Femur (tissue), 1 donor: ENCODE data around the gene MAPK8.
"Not testable (repeated sequence)": the region's sequence is repeated elsewhere in the genome, so short reads cannot be mapped to it uniquely, and the experiment has no call there.

Experiments
- DNase-seq: peaks from one replicate; pipeline ENCODE4 v3.0.0-alpha.2; 2017

The MAPK8 gene

GRCh38 chr10:48336978-48337599 is 30.6 kb downstream of the MAPK8 start:
- DNase-seq, result no peak

- DNase-seq, result no peak
Measured at GRCh38 chr10:48340734-48341133, 34.3 kb downstream of the MAPK8 start.

- no peak for DNase-seq
Measured at GRCh38 chr10:48343106-48343505, 36.6 kb downstream of the MAPK8 start.

GRCh38 chr10:48343921-48344598 is 37.6 kb downstream of the MAPK8 start:
- no peak for DNase-seq

- not testable (repeated sequence) for DNase-seq
Measured at GRCh38 chr10:48346248-48346647, 39.8 kb downstream of the MAPK8 start.

- DNase-seq, result not testable (repeated sequence)
Measured at GRCh38 chr10:48347539-48347938, 41.1 kb downstream of the MAPK8 start.

- not testable (repeated sequence) for DNase-seq
Measured at GRCh38 chr10:48347943-48348342, 41.5 kb downstream of the MAPK8 start.

- no peak for DNase-seq
Measured at GRCh38 chr10:48353246-48353645, 46.8 kb downstream of the MAPK8 start.

- no peak for DNase-seq
Measured at GRCh38 chr10:48357631-48358030, 51.2 kb downstream of the MAPK8 start.

- DNase-seq, result no peak
Measured at GRCh38 chr10:48358162-48358561, 51.7 kb downstream of the MAPK8 start.

GRCh38 chr10:48358838-48359237 is 52.4 kb downstream of the MAPK8 start:
- no peak for DNase-seq

GRCh38 chr10:48361176-48361575 is 54.7 kb downstream of the MAPK8 start:
- no peak for DNase-seq

- peak; percentile 60 for DNase-seq
Measured at GRCh38 chr10:48363617-48364355, 57.3 kb downstream of the MAPK8 start.

- no peak for DNase-seq
Measured at GRCh38 chr10:48364659-48365405, 58.4 kb downstream of the MAPK8 start.

GRCh38 chr10:48365668-48366067 is 59.2 kb downstream of the MAPK8 start:
- no peak for DNase-seq

- DNase-seq, result no peak
Measured at GRCh38 chr10:48366261-48366660, 59.8 kb downstream of the MAPK8 start.

GRCh38 chr10:48369501-48369900 is 63.0 kb downstream of the MAPK8 start:
- no peak for DNase-seq

- DNase-seq, result no peak
Measured at GRCh38 chr10:48377751-48378530, 71.5 kb downstream of the MAPK8 start.

- DNase-seq, result no peak
Measured at GRCh38 chr10:48378675-48379074, 72.2 kb downstream of the MAPK8 start.

GRCh38 chr10:48381971-48382370 is 75.5 kb downstream of the MAPK8 start:
- no peak for DNase-seq

GRCh38 chr10:48382982-48383381 is 76.5 kb downstream of the MAPK8 start:
- DNase-seq, result no peak

- no peak for DNase-seq
Measured at GRCh38 chr10:48383393-48383792, 76.9 kb downstream of the MAPK8 start.

- DNase-seq, result no peak
Measured at GRCh38 chr10:48384699-48384982, 78.2 kb downstream of the MAPK8 start.
